PC-3 (cell line): ENCODE measurements around the gene ACOT6.

ENCODE experiments used
- CTCF ChIP-seq: fragments of 300-600 bp; sonication (generic); conservative IDR thresholded peaks from 2 replicates; pipeline ENCODE4 v1.5.1; 2017; ENCODE audit warnings: antibody characterized with exemption, low read depth, mild to moderate bottlenecking, low read length
- EZH2 ChIP-seq: fragments of 300-600 bp; sonication (generic); IDR thresholded peaks from one replicate; pipeline ENCODE4 v1.6.1; 2017; ENCODE audit warnings: antibody characterized with exemption, mild to moderate bottlenecking, low read length; ENCODE audit not compliant: unreplicated experiment

- TF ChIP-seq CTCF (no peak), EZH2 (no peak)
Measured at GRCh38 chr14:73567358-73567757, 45.0 kb upstream of the ACOT6 start.
